ENCODE data around the gene ALMS1. TPM values are rescaled to one million over a fixed set of nuclear protein-coding genes. Genes with fewer than 3 reads are reported as not detected.
"Not testable (repeated sequence)": the region's sequence is repeated elsewhere in the genome, so short reads cannot be mapped to it uniquely, and the experiment has no call there.

Gene ALMS1
- polyA plus RNA-seq, 2 of the 4 experiments (the other 2 are of a cell fraction), result 5.2 to 13.5 TPM

DNA sequence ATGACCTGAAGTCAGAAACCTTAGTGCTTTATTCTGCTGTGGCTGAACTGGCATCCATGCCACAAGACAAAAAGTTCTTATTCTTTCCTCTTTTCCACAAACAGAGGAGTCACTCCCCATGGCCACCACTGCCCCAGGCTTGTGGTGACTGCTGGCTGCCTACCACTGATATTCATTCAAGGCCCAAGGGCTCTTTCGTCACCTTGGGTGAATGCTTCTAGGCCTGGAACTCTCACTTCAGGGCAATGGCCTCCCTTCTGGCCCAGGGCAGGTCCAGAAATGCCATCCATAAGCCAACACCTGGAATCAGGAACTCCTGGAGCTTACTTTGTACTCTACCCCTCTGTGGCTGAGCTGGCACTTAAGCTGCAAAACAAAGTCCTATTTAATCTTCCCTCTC, 146.7 kb downstream of the ALMS1 start:
- TF ChIP-seq PHF8 (IDR thresholded peaks at IDR 0.05; ENCODE audit: borderline replicate concordance, low read depth), result no peak
- TF ChIP-seq CHD4 (IDR thresholded peaks at IDR 0.05; ENCODE audit: borderline replicate concordance), result no peak
- ATAC-seq, result no peak
- CTCF ChIA-PET, result interaction anchor here (0.9 to 1.1 kb wide), 2 partner anchors 8 to 24 kb away, joined by 3 to 4 read pairs; no protein-coding TSS in a partner anchor

DNA sequence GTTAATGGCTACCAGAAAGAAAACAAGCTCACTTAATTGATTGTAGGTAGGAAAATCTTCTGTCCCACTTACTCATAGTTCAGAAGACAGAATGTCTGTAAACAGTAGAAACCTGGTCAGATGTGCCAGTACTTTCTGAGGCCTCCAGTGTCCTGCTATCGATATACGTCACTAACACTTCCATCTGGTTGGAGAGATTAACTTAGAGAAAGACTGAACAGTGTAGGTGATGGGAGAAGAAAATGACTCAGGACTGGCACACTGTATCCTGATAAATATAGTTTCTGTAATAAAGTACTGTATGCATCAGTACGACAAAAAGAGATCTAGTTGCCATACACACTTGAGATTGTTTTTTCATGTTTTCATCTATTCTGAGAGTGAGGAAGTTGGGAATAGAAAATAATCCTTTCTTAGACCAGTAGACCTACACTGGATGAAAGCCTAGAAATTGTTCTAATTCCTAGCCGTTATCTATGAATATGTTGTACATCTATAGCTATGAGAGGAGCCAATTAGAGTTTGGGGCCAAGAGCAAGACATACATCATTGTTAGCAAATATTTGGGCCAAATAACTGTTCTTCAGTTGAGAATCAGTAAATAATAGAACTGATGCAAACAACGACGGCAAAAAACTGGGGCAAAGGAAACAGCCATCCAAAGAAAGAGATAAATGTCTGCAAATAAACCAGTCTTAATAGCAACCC, 150.7 kb downstream of the ALMS1 start:
- WGBS (ENCODE audit: missing lambda C conversion rate), result 93% methylated on average over 6 of the region's 6 CpGs
- Histone ChIP-seq H3K4me3 (no peak overlapping the region), H3K4me1 (no peaks in the 10 kb centered on the region), H3K9me3 (no peaks in the 10 kb centered on the region), H3K4me2 (no peak overlapping the region), H3K27ac (no peak overlapping the region)
- CTCF ChIA-PET, result interaction anchor here (1.2 kb wide), 1 partner anchor 246 kb away, joined by 3 read pairs; no protein-coding TSS in a partner anchor
- no peak for DNase-seq (ENCODE audit: low read depth in 1 of 2, low spot score in 1 of 2)
- no peak for TF ChIP-seq ZFP36 (IDR thresholded peaks at IDR 0.05; ENCODE audit: borderline replicate concordance, partially characterized antibody)
- TF ChIP-seq ZC3H11A (IDR thresholded peaks at IDR 0.05), result no peak
- TF ChIP-seq EHF (CRISPR knock-in tag; IDR thresholded peaks at IDR 0.05), result no peak
- TF ChIP-seq HDAC2 (IDR thresholded peaks at IDR 0.05), result no peak
- TF ChIP-seq EHMT2 (IDR thresholded peaks at IDR 0.05; ENCODE audit: low read depth), result no peak
- TF ChIP-seq, protein P1, sequence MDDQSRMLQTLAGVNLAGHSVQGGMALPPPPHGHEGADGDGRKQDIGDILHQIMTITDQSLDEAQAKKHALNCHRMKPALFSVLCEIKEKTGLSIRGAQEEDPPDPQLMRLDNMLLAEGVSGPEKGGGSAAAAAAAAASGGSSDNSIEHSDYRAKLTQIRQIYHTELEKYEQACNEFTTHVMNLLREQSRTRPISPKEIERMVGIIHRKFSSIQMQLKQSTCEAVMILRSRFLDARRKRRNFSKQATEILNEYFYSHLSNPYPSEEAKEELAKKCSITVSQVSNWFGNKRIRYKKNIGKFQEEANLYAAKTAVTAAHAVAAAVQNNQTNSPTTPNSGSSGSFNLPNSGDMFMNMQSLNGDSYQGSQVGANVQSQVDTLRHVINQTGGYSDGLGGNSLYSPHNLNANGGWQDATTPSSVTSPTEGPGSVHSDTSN (IDR thresholded peaks at IDR 0.05), result no peak
- no peak for TF ChIP-seq SMC3 (IDR thresholded peaks at IDR 0.05)
- no peak for TF ChIP-seq RFX5 (IDR thresholded peaks at IDR 0.05)
- TF ChIP-seq, protein P2, sequence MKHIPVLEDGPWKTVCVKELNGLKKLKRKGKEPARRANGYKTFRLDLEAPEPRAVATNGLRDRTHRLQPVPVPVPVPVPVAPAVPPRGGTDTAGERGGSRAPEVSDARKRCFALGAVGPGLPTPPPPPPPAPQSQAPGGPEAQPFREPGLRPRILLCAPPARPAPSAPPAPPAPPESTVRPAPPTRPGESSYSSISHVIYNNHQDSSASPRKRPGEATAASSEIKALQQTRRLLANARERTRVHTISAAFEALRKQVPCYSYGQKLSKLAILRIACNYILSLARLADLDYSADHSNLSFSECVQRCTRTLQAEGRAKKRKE (CRISPR knock-in tag; IDR thresholded peaks at IDR 0.05; ENCODE audit: low read depth), result no peak
- TF ChIP-seq, protein P3, sequence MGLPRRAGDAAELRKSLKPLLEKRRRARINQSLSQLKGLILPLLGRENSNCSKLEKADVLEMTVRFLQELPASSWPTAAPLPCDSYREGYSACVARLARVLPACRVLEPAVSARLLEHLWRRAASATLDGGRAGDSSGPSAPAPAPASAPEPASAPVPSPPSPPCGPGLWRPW (IDR thresholded peaks at IDR 0.05), result no peak
- POLR2A ChIA-PET, result interaction anchor here (1.0 kb wide), 1 partner anchor 151 kb away, joined by 3 read pairs; the partner anchor contains the start of gene ALMS1
- FAIRE-seq, result peak; percentile 7
- ATAC-seq, result no peak

More for the DNA sequence above, 146.7 kb downstream of the ALMS1 start:
- FAIRE-seq (no peak), DNase-seq (ENCODE audit: low read depth in 1 of 2, low spot score in 1 of 2) (no peak)
- POLR2A ChIA-PET, result no interaction called here
- Histone ChIP-seq H3K27ac (no peak overlapping the region), H3K4me1 (no peaks in the 10 kb centered on the region), H3K4me3 (no peak overlapping the region), H3K9me3 (peaks cover 26% of the 10 kb centered on the region), H3K4me2 (no peak overlapping the region)
- 94% methylated on average over 1 of the region's 1 CpG for WGBS (ENCODE audit: missing lambda C conversion rate)

DNA sequence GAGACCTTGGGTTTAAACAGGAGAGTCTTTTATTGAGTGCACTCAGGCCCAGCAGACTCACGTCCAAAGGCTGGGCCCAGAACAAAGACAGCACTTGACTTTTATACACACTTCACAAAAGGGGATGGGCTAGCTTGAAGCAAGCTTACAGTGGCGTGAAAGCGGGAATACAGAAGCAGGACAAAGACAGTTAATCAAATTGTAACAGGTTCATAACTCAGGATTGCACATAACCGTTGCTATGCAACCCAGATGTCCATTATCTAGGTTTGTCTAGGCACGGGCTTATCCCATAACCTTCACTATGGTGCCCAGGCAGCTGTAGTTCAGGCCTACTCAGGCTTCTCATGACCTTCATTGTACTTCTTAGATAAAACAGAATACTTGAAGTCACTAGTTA, 175.2 kb downstream of the ALMS1 start:
- POLR2A ChIA-PET; CTCF ChIA-PET; H3K9me3 ChIP-seq; DNase-seq (ENCODE audit: low read depth in 1 of 2, low spot score in 1 of 2); H3K27ac ChIP-seq; ATAC-seq; H3K4me1 ChIP-seq; H3K4me3 ChIP-seq; FAIRE-seq; H3K4me2 ChIP-seq: not testable (repeated sequence)
- 88% methylated on average over 5 of the region's 5 CpGs for WGBS (ENCODE audit: missing lambda C conversion rate)

DNA sequence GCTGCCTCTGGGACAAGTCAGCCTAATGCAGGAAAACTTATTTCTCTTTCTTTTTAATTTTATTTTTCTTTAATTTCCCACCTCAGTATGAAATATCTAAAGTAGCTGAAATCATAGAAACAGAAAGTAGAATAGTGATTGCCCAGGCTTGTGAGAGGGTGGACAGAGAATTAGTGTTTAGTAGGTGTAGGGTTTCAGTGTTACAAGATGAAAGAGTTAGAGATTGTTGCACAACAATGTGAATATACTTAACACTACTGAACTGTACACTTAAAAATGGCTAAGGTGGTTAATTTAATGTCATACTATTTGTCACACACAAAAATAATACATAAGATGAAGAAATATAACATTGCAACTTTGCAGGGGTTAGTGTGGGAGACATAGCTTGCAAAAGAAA, 175.8 kb downstream of the ALMS1 start:
- H3K4me3 ChIP-seq, result no peak overlapping the region
- no peaks in the 10 kb centered on the region for H3K9me3 ChIP-seq
- H3K27ac ChIP-seq, result no peak overlapping the region
- no peaks in the 10 kb centered on the region for H3K4me1 ChIP-seq
- no peak overlapping the region for H3K4me2 ChIP-seq
- DNase-seq (ENCODE audit: low read depth in 1 of 2, low spot score in 1 of 2), result no peak
- FAIRE-seq, result no peak
- ATAC-seq, result no peak
- POLR2A ChIA-PET, result no interaction called here
- CTCF ChIA-PET, result no interaction called here
- no peak for TF ChIP-seq POLR2A (IDR thresholded peaks at IDR 0.05; ENCODE audit: low read length)
- no peak for TF ChIP-seq MAZ (IDR thresholded peaks at IDR 0.05; ENCODE audit: borderline replicate concordance, low read depth, low read length)
- no peak for TF ChIP-seq GATA3 (IDR thresholded peaks at IDR 0.05; ENCODE audit: borderline replicate concordance)

DNA sequence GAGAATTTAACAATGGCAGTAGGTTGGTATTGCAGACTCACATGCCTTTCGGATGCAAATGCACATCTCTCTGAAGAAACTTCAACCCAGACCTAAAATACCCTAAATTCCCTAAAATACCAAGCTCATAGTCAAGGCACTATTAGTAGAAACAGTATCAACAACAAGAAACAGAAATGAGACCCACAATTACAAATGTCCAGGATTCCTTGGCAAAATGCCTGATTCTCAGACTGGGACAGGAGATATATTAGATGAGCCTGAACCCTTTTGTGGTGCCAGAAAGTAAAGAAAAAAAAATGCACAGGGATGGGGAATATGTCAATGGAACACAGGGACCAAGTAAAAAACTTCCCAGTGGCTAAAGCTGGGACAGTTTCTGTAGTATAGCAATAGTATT, 179.3 kb downstream of the ALMS1 start:
- no peak overlapping the region for H3K4me2 ChIP-seq
- 91% methylated on average over 1 of the region's 1 CpG for WGBS (ENCODE audit: missing lambda C conversion rate)
- CTCF ChIA-PET, result no interaction called here
- no peak for DNase-seq (ENCODE audit: low read depth in 1 of 2, low spot score in 1 of 2)
- no peak for FAIRE-seq
- no peaks in the 10 kb centered on the region for H3K4me1 ChIP-seq
- POLR2A ChIA-PET, result no interaction called here
- no peak for ATAC-seq
- no peak overlapping the region for H3K27ac ChIP-seq
- H3K9me3 ChIP-seq, result no peaks in the 10 kb centered on the region
- H3K4me3 ChIP-seq, result no peak overlapping the region
- no peak for TF ChIP-seq JUN (IDR thresholded peaks at IDR 0.05)
- TF ChIP-seq CBX2 (IDR thresholded peaks at IDR 0.05; ENCODE audit: borderline replicate concordance, low read depth), result no peak
- TF ChIP-seq NR3C1 (IDR thresholded peaks at IDR 0.05), result no peak
- TF ChIP-seq TP53 (CRISPR knock-in tag; IDR thresholded peaks at IDR 0.05), result no peak
- TF ChIP-seq EP300 (IDR thresholded peaks at IDR 0.05), result no peak
- no peak for TF ChIP-seq RNF2 (IDR thresholded peaks at IDR 0.05; ENCODE audit: borderline replicate concordance, low read depth)
- TF ChIP-seq HEYL (CRISPR knock-in tag; IDR thresholded peaks at IDR 0.05), result no peak
- TF ChIP-seq HOXA7 (CRISPR knock-in tag; IDR thresholded peaks at IDR 0.05), result no peak
- TF ChIP-seq ESRRA (IDR thresholded peaks at IDR 0.05; ENCODE audit: borderline replicate concordance, low read length), result no peak
- TF ChIP-seq NPAS2 (CRISPR knock-in tag; IDR thresholded peaks at IDR 0.05; ENCODE audit: borderline replicate concordance), result no peak
- TF ChIP-seq TFCP2L1 (CRISPR knock-in tag; IDR thresholded peaks at IDR 0.05), result no peak
- TF ChIP-seq HDAC2 (IDR thresholded peaks at IDR 0.05), result no peak
- no peak for TF ChIP-seq NFE2L2 (conservative IDR thresholded peaks at IDR 0.05; ENCODE audit: low read length)
- TF ChIP-seq POLR2A (IDR thresholded peaks at IDR 0.05; ENCODE audit: low read length), result no peak
- TF ChIP-seq ZSCAN20 (CRISPR knock-in tag; IDR thresholded peaks at IDR 0.05), result no peak
